Keratinocyte (primary cell): ENCODE data around the gene MON2. TPM values are rescaled to one million over a fixed set of nuclear protein-coding genes. Genes with fewer than 3 reads are reported as not detected.

ENCODE experiments used
- DNase-seq: peaks from one replicate; pipeline ENCODE4 v3.0.0-alpha.2; 2011; ENCODE audit warnings: low read depth, missing footprints, low spot score
- FAIRE-seq: peaks from 2 replicates; lab custom pipeline; 2011; peaks lifted over from hg19 to GRCh38; lab: Jason Lieb, UNC
- H2AFZ ChIP-seq: 2 replicates; pipeline ENCODE4 v1.6.0; 2012; ENCODE audit warnings: low read length, control low read depth, inconsistent platforms; ENCODE audit not compliant: control insufficient read depth
- H3K27ac ChIP-seq: 2 replicates; pipeline ENCODE4 v1.5.1; 2011; ENCODE audit warnings: low read length; ENCODE audit not compliant: control insufficient read depth, insufficient read depth
- H3K27me3 ChIP-seq: 3 replicates; pipeline ENCODE4 v1.6.0; 2011; ENCODE audit warnings: low read length; ENCODE audit not compliant: control insufficient read depth, insufficient read depth; ENCODE audit errors: extremely low read depth
- H3K36me3 ChIP-seq, 2 experiments: 2 replicates in 1 of 2; 3 replicates in 1 of 2; pipeline ENCODE4 v1.5.1; 2011; ENCODE audit warnings: low read length in 2 of 2, mild to moderate bottlenecking in 1 of 2; ENCODE audit not compliant: control insufficient read depth in 2 of 2, insufficient read depth in 2 of 2; ENCODE audit errors: extremely low read depth in 1 of 2
- H3K4me1 ChIP-seq: 3 replicates; pipeline ENCODE4 v1.5.1; 2011; ENCODE audit warnings: low read length; ENCODE audit not compliant: control insufficient read depth, insufficient read depth; ENCODE audit errors: extremely low read depth
- H3K4me2 ChIP-seq: 3 replicates; pipeline ENCODE4 v1.6.0; 2011; ENCODE audit warnings: low read depth, low read length; ENCODE audit not compliant: control insufficient read depth, insufficient read depth; ENCODE audit errors: extremely low read depth
- H3K4me3 ChIP-seq, 3 experiments: fragments of 200-600 bp in 1 of 3; sonication (generic) in 1 of 3; 2 replicates in 2 of 3; 3 replicates in 1 of 3; pipeline ENCODE4 v1.5.1; 2011 to 2016; ENCODE audit warnings: low read length in 3 of 3, mild to moderate bottlenecking in 3 of 3, control low read depth in 2 of 3, inconsistent platforms in 1 of 3, low read depth in 1 of 3, mixed read lengths in 1 of 3, mixed run types in 1 of 3, moderate library complexity in 1 of 3; ENCODE audit not compliant: control insufficient read depth in 2 of 3, insufficient read depth in 2 of 3; ENCODE audit errors: extremely low read depth in 1 of 3
- H3K79me2 ChIP-seq: 2 replicates; pipeline ENCODE4 v1.6.0; 2012; ENCODE audit warnings: low read length; ENCODE audit not compliant: control insufficient read depth, insufficient read depth
- H3K9ac ChIP-seq: 3 replicates; pipeline ENCODE4 v1.6.0; 2011; ENCODE audit warnings: low read length; ENCODE audit not compliant: control insufficient read depth, insufficient read depth; ENCODE audit errors: extremely low read depth
- H3K9me1 ChIP-seq: 3 replicates; pipeline ENCODE4 v1.6.0; 2011; ENCODE audit warnings: low read length; ENCODE audit not compliant: control insufficient read depth, insufficient read depth; ENCODE audit errors: extremely low read depth
- H3K9me3 ChIP-seq: 2 replicates; pipeline ENCODE4 v1.5.1; 2012; ENCODE audit warnings: low read depth, low read length; ENCODE audit not compliant: control insufficient read depth
- H4K20me1 ChIP-seq: 3 replicates; pipeline ENCODE4 v1.6.0; 2011; ENCODE audit warnings: low read length; ENCODE audit not compliant: control insufficient read depth, insufficient read depth; ENCODE audit errors: extremely low read depth
- EZH2 ChIP-seq: IDR thresholded peaks from one replicate; pipeline ENCODE4 v1.6.1; 2012; ENCODE audit warnings: inconsistent platforms, mild to moderate bottlenecking, low read length, moderate library complexity
- dilution Hi-C: fragments of 300-500 bp; cut with MboI; formaldehyde crosslinking; loops from one replicate; pipeline ENCODE4 v1.7.0; 2020; ENCODE audit warnings: low sequenced_read_pairs; ENCODE audit not compliant: extremely low pct_ligation_motif_present
- polyA plus RNA-seq, 5 experiments: library from polyadenylated mRNA; depleted of rRNA in 3 of 5; stranded (reverse) in 3 of 5; stranded (forward) in 1 of 5; unstranded in 1 of 5; fragments of >200 nt; gene quantifications; 1 replicate in 1 of 5; 2 replicates in 3 of 5; 3 replicates in 1 of 5; pipeline versions ENCODE4 v1.2.1 to v1.2.3, GENCODE V29; 2011 to 2012; ENCODE audit warnings: missing spikeins in 2 of 5, low read depth in 1 of 5, low replicate concordance in 1 of 5
- TF ChIP-seq, protein P1 (sequence below), 3 experiments: IDR thresholded peaks in 1 of 3; conservative IDR thresholded peaks in 1 of 3; optimal IDR thresholded peaks in 1 of 3; 2 replicates in 2 of 3; 3 replicates in 1 of 3; pipeline versions ENCODE3 to v1.5.1; 2011; ENCODE audit warnings: low read length in 3 of 3, mild to moderate bottlenecking in 3 of 3, moderate library complexity in 2 of 3, control low read depth in 1 of 3, inconsistent platforms in 1 of 3; ENCODE audit not compliant: insufficient read depth in 2 of 3; ENCODE audit errors: extremely low read depth in 1 of 3

Gene MON2
- polyA plus RNA-seq, 1 donor (not counting 4 experiments of a cell fraction or from before 2014, with no cell fraction given), result 18.5 TPM

DNA sequence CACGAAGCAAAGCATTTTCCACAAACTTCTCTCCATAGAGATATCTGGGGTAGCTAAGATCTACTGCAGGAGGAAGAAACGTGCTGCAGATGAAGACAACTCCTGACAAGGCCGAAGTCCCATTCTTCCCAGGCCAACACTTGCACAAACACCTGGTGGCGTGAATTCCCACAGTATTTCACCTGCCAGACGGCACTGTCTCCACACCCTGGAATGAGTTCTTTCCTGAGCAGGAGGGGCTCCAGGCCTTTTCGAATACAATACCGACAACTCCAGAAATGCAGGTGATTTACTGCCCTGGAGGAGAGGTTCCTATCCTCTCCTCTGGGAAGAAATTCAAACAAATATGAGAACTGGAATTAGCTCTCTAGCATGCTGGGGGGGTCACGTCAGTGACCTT, 179.9 kb downstream of the MON2 start:
- TF ChIP-seq, protein P1, sequence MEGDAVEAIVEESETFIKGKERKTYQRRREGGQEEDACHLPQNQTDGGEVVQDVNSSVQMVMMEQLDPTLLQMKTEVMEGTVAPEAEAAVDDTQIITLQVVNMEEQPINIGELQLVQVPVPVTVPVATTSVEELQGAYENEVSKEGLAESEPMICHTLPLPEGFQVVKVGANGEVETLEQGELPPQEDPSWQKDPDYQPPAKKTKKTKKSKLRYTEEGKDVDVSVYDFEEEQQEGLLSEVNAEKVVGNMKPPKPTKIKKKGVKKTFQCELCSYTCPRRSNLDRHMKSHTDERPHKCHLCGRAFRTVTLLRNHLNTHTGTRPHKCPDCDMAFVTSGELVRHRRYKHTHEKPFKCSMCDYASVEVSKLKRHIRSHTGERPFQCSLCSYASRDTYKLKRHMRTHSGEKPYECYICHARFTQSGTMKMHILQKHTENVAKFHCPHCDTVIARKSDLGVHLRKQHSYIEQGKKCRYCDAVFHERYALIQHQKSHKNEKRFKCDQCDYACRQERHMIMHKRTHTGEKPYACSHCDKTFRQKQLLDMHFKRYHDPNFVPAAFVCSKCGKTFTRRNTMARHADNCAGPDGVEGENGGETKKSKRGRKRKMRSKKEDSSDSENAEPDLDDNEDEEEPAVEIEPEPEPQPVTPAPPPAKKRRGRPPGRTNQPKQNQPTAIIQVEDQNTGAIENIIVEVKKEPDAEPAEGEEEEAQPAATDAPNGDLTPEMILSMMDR (optimal IDR thresholded peaks at IDR 0.05 in 1 of 3, IDR thresholded peaks at IDR 0.05 in 1 of 3, conservative IDR thresholded peaks at IDR 0.05 in 1 of 3; ENCODE audit: extremely low read depth in 1 of 3, insufficient read depth in 2 of 3, low read length in 3 of 3), result no peak
- no peak for TF ChIP-seq EZH2
- Histone ChIP-seq H3K9me1 (no peaks in the 10 kb centered on the region), H3K4me1 (peaks cover 7% of the 10 kb centered on the region), H3K4me2 (no peak overlapping the region), H3K36me3 (no peaks in the 10 kb centered on the region), H4K20me1 (no peaks in the 10 kb centered on the region), H3K27ac (no peak overlapping the region), H3K9ac (no peak overlapping the region), H3K9me3 (no peaks in the 10 kb centered on the region), H3K79me2 (no peaks in the 10 kb centered on the region), H2AFZ (no peak overlapping the region), H3K4me3 (no peak overlapping the region), H3K27me3 (no peaks in the 10 kb centered on the region)
- dilution Hi-C loops, result no loop called here
- no peak for FAIRE-seq
- no peak for DNase-seq

GRCh38 chr12:62647586-62647985, 181.0 kb downstream of the MON2 start:
- H3K9me3 ChIP-seq, result no peaks in the 10 kb centered on the region
- DNase-seq (no peak), FAIRE-seq (no peak)
- H3K9ac ChIP-seq, result no peak overlapping the region
- H3K9me1 ChIP-seq, result no peaks in the 10 kb centered on the region
- H2AFZ ChIP-seq, result no peak overlapping the region
- no peaks in the 10 kb centered on the region for H3K79me2 ChIP-seq
- H4K20me1 ChIP-seq, result no peaks in the 10 kb centered on the region
- H3K27ac ChIP-seq, result no peak overlapping the region
- H3K36me3 ChIP-seq, result no peaks in the 10 kb centered on the region
- peaks cover 7% of the 10 kb centered on the region for H3K4me1 ChIP-seq
- dilution Hi-C loops, result no loop called here
- H3K4me2 ChIP-seq, result no peak overlapping the region
- no peak for TF ChIP-seq EZH2
- TF ChIP-seq, protein P1 (optimal IDR thresholded peaks at IDR 0.05 in 1 of 3, IDR thresholded peaks at IDR 0.05 in 1 of 3, conservative IDR thresholded peaks at IDR 0.05 in 1 of 3; ENCODE audit: extremely low read depth in 1 of 3, insufficient read depth in 2 of 3, low read length in 3 of 3), result no peak
- H3K27me3 ChIP-seq, result no peaks in the 10 kb centered on the region
- H3K4me3 ChIP-seq, result no peak overlapping the region
